NCI-H526 (cell line): ENCODE data around the gene CMTM4.
"Not testable (repeated sequence)": the region's sequence is repeated elsewhere in the genome, so short reads cannot be mapped to it uniquely, and the experiment has no call there.

Experiments used
- DNase-seq, 2 experiments: peaks; one replicate each; lab custom pipeline; 2025; lab: John Stamatoyannopoulos, UW

CMTM4 gene

GRCh38 chr16:66705790-66706505 lies 9.4 kb upstream of the CMTM4 start:
- DNase-seq = no peak

- DNase-seq = peak in 1 of 2 experiments; percentile 6
Observed at GRCh38 chr16:66703406-66704215, 7.1 kb upstream of the CMTM4 start.

GRCh38 chr16:66701516-66701915 lies 5.0 kb upstream of the CMTM4 start:
- no peak for DNase-seq

GRCh38 chr16:66701026-66701425 lies 4.5 kb upstream of the CMTM4 start:
- no peak for DNase-seq

GRCh38 chr16:66699898-66700297 lies 3.4 kb upstream of the CMTM4 start:
- DNase-seq = no peak

- DNase-seq = no peak
Observed at GRCh38 chr16:66698046-66698445, 1.5 kb upstream of the CMTM4 start.

GRCh38 chr16:66695935-66696668 lies 441 bp downstream of the CMTM4 start:
- DNase-seq = peak; percentile 39 to 72

- no peak for DNase-seq
Observed at GRCh38 chr16:66695471-66695934, 1.0 kb downstream of the CMTM4 start.

GRCh38 chr16:66693149-66693548 lies 3.4 kb downstream of the CMTM4 start:
- DNase-seq = no peak

GRCh38 chr16:66692341-66692740 lies 4.2 kb downstream of the CMTM4 start:
- no peak for DNase-seq

GRCh38 chr16:66691234-66691633 lies 5.3 kb downstream of the CMTM4 start:
- DNase-seq = no peak

GRCh38 chr16:66690106-66690847 lies 6.3 kb downstream of the CMTM4 start:
- DNase-seq = no peak

GRCh38 chr16:66689282-66689681 lies 7.3 kb downstream of the CMTM4 start:
- no peak for DNase-seq

GRCh38 chr16:66687906-66688625 lies 8.5 kb downstream of the CMTM4 start:
- no peak for DNase-seq

GRCh38 chr16:66685501-66686115 lies 10.9 kb downstream of the CMTM4 start:
- DNase-seq = not testable (repeated sequence)

- DNase-seq = no peak
Observed at GRCh38 chr16:66682271-66682670, 14.3 kb downstream of the CMTM4 start.

- no peak for DNase-seq
Observed at GRCh38 chr16:66681676-66682075, 14.9 kb downstream of the CMTM4 start.

- DNase-seq = peak; percentile 75 to 77
Observed at GRCh38 chr16:66678337-66678736, 18.2 kb downstream of the CMTM4 start.

- peak in 1 of 2 experiments; percentile 36 for DNase-seq
Observed at GRCh38 chr16:66677836-66678235, 18.7 kb downstream of the CMTM4 start.

GRCh38 chr16:66677179-66677578 lies 19.4 kb downstream of the CMTM4 start:
- peak in 1 of 2 experiments; percentile 6 for DNase-seq

- no peak for DNase-seq
Observed at GRCh38 chr16:66676599-66676998, 19.9 kb downstream of the CMTM4 start.
